ENCODE measurements around the gene ARG2. TPM values are rescaled to one million over a fixed set of nuclear protein-coding genes. Genes with fewer than 3 reads are reported as not detected.

Gene ARG2
- total and polyA plus RNA-seq, 2 experiments from 2014 or later = 11.0 to 12.9 TPM

GRCh38 chr14:67573228-67574010, 46.3 kb upstream of the ARG2 start:
- DNase-seq (ENCODE audit: low read depth in 1 of 2, low spot score in 1 of 2) = no peak
- no peaks in the 10 kb centered on the region for H3K27me3 ChIP-seq
- peaks cover 7% of the 10 kb centered on the region for H3K36me3 ChIP-seq
- H3K9me3 ChIP-seq (ENCODE audit: low read depth) = no peaks in the 10 kb centered on the region
- no peaks in the 10 kb centered on the region for H3K4me1 ChIP-seq (ENCODE audit: low read depth)
- TF ChIP-seq CTCF (IDR thresholded peaks at IDR 0.05; ENCODE audit: low read depth, low read length) = no peak
- no peak overlapping the region for H3K4me3 ChIP-seq
- H3K27ac ChIP-seq = no peak overlapping the region

- H3K27ac ChIP-seq = no peak overlapping the region
- no peak for TF ChIP-seq CTCF (IDR thresholded peaks at IDR 0.05; ENCODE audit: low read depth, low read length)
- H3K4me1 ChIP-seq (ENCODE audit: low read depth) = no peaks in the 10 kb centered on the region
- DNase-seq (ENCODE audit: low read depth in 1 of 2, low spot score in 1 of 2) = no peak
- H3K36me3 ChIP-seq = peaks cover 9% of the 10 kb centered on the region
- H3K4me3 ChIP-seq = no peak overlapping the region
- H3K27me3 ChIP-seq = no peaks in the 10 kb centered on the region
- H3K9me3 ChIP-seq (ENCODE audit: low read depth) = no peaks in the 10 kb centered on the region
Observed at GRCh38 chr14:67574156-67574555, 45.6 kb upstream of the ARG2 start.

GRCh38 chr14:67574806-67575205, 44.9 kb upstream of the ARG2 start:
- Histone ChIP-seq H3K27me3 (no peaks in the 10 kb centered on the region), H3K4me1 (ENCODE audit: low read depth) (no peaks in the 10 kb centered on the region), H3K9me3 (ENCODE audit: low read depth) (no peaks in the 10 kb centered on the region), H3K27ac (no peak overlapping the region), H3K36me3 (peaks cover 14% of the 10 kb centered on the region), H3K4me3 (no peak overlapping the region)
- TF ChIP-seq CTCF (IDR thresholded peaks at IDR 0.05; ENCODE audit: low read depth, low read length) = no peak
- DNase-seq (ENCODE audit: low read depth in 1 of 2, low spot score in 1 of 2) = no peak

- peaks cover 14% of the 10 kb centered on the region for H3K36me3 ChIP-seq
- H3K9me3 ChIP-seq (ENCODE audit: low read depth) = no peaks in the 10 kb centered on the region
- TF ChIP-seq CTCF (IDR thresholded peaks at IDR 0.05; ENCODE audit: low read depth, low read length) = no peak
- no peaks in the 10 kb centered on the region for H3K4me1 ChIP-seq (ENCODE audit: low read depth)
- H3K27ac ChIP-seq = no peak overlapping the region
- no peak for DNase-seq (ENCODE audit: low read depth in 1 of 2, low spot score in 1 of 2)
- H3K4me3 ChIP-seq = no peak overlapping the region
- no peaks in the 10 kb centered on the region for H3K27me3 ChIP-seq
Observed at GRCh38 chr14:67575684-67576083, 44.0 kb upstream of the ARG2 start.

- TF ChIP-seq CTCF (IDR thresholded peaks at IDR 0.05; ENCODE audit: low read depth, low read length) = no peak
- DNase-seq (ENCODE audit: low read depth in 1 of 2, low spot score in 1 of 2) = no peak
Observed at GRCh38 chr14:67576216-67576955, 43.3 kb upstream of the ARG2 start.

More at GRCh38 chr14:67576216-67576955, 43.3 kb upstream of the ARG2 start:
- Histone ChIP-seq H3K36me3 (peaks cover 14% of the 10 kb centered on the region), H3K27me3 (no peaks in the 10 kb centered on the region), H3K27ac (no peak overlapping the region), H3K4me1 (ENCODE audit: low read depth) (no peaks in the 10 kb centered on the region), H3K4me3 (no peak overlapping the region), H3K9me3 (ENCODE audit: low read depth) (no peaks in the 10 kb centered on the region)
